ENCODE measurements around the gene GALNT15. TPM values are rescaled to one million over a fixed set of nuclear protein-coding genes. Genes with fewer than 3 reads are reported as not detected.

GALNT15 gene
- total and polyA plus RNA-seq, 2 donors (not counting 1 experiment from before 2014, with no cell fraction given), result not detected

- ChIA-PET POLR2A (no interaction called here), CTCF (no interaction called here)
- Histone ChIP-seq H3K36me3 (replicated peaks in 1 of 2; ENCODE audit: control extremely low read depth in 1 of 2, control insufficient read depth in 1 of 2, extremely low read depth in 1 of 2, insufficient read depth in 2 of 2, low read length in 1 of 2) (no peaks in the 10 kb centered on the region), H3K9ac (ENCODE audit: low read length) (no peak overlapping the region), H3K27ac (ENCODE audit: low read length in 2 of 2) (no peak overlapping the region), H3K4me1 (ENCODE audit: control insufficient read depth in 2 of 2, insufficient read depth in 2 of 2, low read length in 2 of 2) (no peaks in the 10 kb centered on the region), H3K79me2 (ENCODE audit: control insufficient read depth, insufficient read depth, low read length) (no peaks in the 10 kb centered on the region), H2AFZ (ENCODE audit: insufficient read depth, low read depth, low read length, poor library complexity, severe bottlenecking) (no peak overlapping the region), H3K27me3 (replicated peaks in 1 of 4; ENCODE audit: control extremely low read depth in 1 of 4, control insufficient read depth in 3 of 4, insufficient read depth in 4 of 4, low read length in 3 of 4) (no peaks in the 10 kb centered on the region), H4K20me1 (ENCODE audit: control insufficient read depth, insufficient read depth, low read length, poor library complexity, severe bottlenecking) (no peaks in the 10 kb centered on the region), H3K4me2 (replicated peaks; ENCODE audit: low read depth, low read length, poor library complexity, severe bottlenecking) (no peak overlapping the region), H3K9me3 (ENCODE audit: control extremely low read depth in 1 of 3, control insufficient read depth in 2 of 3, insufficient read depth in 1 of 3, low read length in 2 of 3) (no peaks in the 10 kb centered on the region), H3K4me3 (ENCODE audit: control extremely low read depth in 1 of 5, extremely low read depth in 1 of 5, insufficient read depth in 1 of 5, low read depth in 2 of 5, low read length in 4 of 5) (no peak overlapping the region)
- no CpG with 5 or more reads among the region's 1 CpG for WGBS (ENCODE audit: insufficient coverage)
- no peak overlapping the region for H3K4me3 Mint-ChIP-seq
- no peaks in the 10 kb centered on the region for H3K4me1 Mint-ChIP-seq
- H3K9me3 Mint-ChIP-seq (ENCODE audit: insufficient read depth), result no peaks in the 10 kb centered on the region
- DNase-seq (no peak), ATAC-seq (ENCODE audit: low read depth) (no peak)
- H3K27me3 Mint-ChIP-seq, result no peaks in the 10 kb centered on the region
- TF ChIP-seq EZH2 (IDR thresholded peaks at IDR 0.05; ENCODE audit: borderline replicate concordance, insufficient read depth, low read depth, low read length, poor library complexity, severe bottlenecking), result no peak
- no peak for TF ChIP-seq CTCF (IDR thresholded peaks at IDR 0.05)
- H3K27ac Mint-ChIP-seq, result no peak overlapping the region
- intact Hi-C loops (cut with micrococcal nuclease), result no loop called here
Measured at GRCh38 chr3:16186086-16186485, 11.6 kb downstream of the GALNT15 start.

DNA sequence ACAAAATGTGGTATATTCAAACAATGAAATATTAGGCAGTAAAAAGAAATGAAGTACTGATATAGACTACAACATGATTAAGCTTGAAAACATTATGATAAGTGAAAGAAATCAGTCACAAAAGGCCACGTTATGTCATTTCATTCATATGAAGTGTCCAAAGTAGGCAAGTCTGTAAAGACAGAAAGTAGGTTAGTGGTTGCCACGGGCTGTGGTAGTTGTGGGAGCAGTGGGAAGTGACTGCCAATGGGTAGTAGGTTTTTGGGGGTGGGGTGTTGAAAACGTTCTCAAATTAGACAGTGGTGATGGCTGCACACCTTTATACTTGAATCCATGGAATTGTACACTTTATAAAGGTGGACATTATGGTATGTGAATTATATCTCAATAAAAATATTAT, 12.1 kb downstream of the GALNT15 start:
- no peak for TF ChIP-seq CTCF (IDR thresholded peaks at IDR 0.05)
- no peak for TF ChIP-seq EZH2 (IDR thresholded peaks at IDR 0.05; ENCODE audit: borderline replicate concordance, insufficient read depth, low read depth, low read length, poor library complexity, severe bottlenecking)
- H3K4me3 Mint-ChIP-seq, result no peak overlapping the region
- CTCF ChIA-PET, result no interaction called here
- no peaks in the 10 kb centered on the region for H3K27me3 Mint-ChIP-seq
- H3K27ac Mint-ChIP-seq, result no peak overlapping the region
- Histone ChIP-seq H3K4me1 (ENCODE audit: control insufficient read depth in 2 of 2, insufficient read depth in 2 of 2, low read length in 2 of 2) (no peaks in the 10 kb centered on the region), H3K4me3 (ENCODE audit: control extremely low read depth in 1 of 5, extremely low read depth in 1 of 5, insufficient read depth in 1 of 5, low read depth in 2 of 5, low read length in 4 of 5) (no peak overlapping the region), H2AFZ (ENCODE audit: insufficient read depth, low read depth, low read length, poor library complexity, severe bottlenecking) (no peak overlapping the region), H3K4me2 (replicated peaks; ENCODE audit: low read depth, low read length, poor library complexity, severe bottlenecking) (no peak overlapping the region), H3K36me3 (replicated peaks in 1 of 2; ENCODE audit: control extremely low read depth in 1 of 2, control insufficient read depth in 1 of 2, extremely low read depth in 1 of 2, insufficient read depth in 2 of 2, low read length in 1 of 2) (no peaks in the 10 kb centered on the region), H3K27me3 (replicated peaks in 1 of 4; ENCODE audit: control extremely low read depth in 1 of 4, control insufficient read depth in 3 of 4, insufficient read depth in 4 of 4, low read length in 3 of 4) (no peaks in the 10 kb centered on the region), H3K79me2 (ENCODE audit: control insufficient read depth, insufficient read depth, low read length) (no peaks in the 10 kb centered on the region), H3K27ac (ENCODE audit: low read length in 2 of 2) (no peak overlapping the region), H4K20me1 (ENCODE audit: control insufficient read depth, insufficient read depth, low read length, poor library complexity, severe bottlenecking) (no peaks in the 10 kb centered on the region), H3K9ac (ENCODE audit: low read length) (no peak overlapping the region), H3K9me3 (ENCODE audit: control extremely low read depth in 1 of 3, control insufficient read depth in 2 of 3, insufficient read depth in 1 of 3, low read length in 2 of 3) (no peaks in the 10 kb centered on the region)
- intact Hi-C loops (cut with micrococcal nuclease), result no loop called here
- 90% methylated on average over 2 of the region's 3 CpGs for WGBS (ENCODE audit: insufficient coverage)
- H3K4me1 Mint-ChIP-seq, result no peaks in the 10 kb centered on the region
- ATAC-seq (ENCODE audit: low read depth) (no peak), DNase-seq (no peak)
- H3K9me3 Mint-ChIP-seq (ENCODE audit: insufficient read depth), result no peaks in the 10 kb centered on the region
- POLR2A ChIA-PET, result no interaction called here

Data from B cell (primary cell).